ENCODE measurements around the gene THSD4.

Gene THSD4

DNA sequence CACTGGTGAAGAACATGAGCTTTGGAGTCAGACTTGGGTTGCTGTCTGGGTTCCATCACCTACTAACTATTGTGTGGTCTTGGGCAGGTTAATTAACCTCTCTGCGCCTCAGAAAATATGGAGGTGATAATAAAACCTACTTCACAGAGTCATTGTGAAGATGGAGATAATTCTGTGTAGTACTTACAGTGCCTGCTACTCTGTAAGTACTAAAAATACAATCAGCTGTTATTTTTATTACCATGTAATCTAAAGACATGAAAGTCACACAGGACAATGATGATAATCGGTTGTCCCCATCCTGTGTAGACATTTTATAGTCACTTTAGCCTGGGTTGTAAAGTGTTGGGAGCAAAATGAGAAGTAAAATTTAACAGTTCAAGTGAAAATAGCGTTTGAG, 334.1 kb downstream of the THSD4 start:
- Histone ChIP-seq H3K4me2 (ENCODE audit: low read length) (no peak overlapping the region), H3K4me1 (ENCODE audit: control insufficient read depth, insufficient read depth, low read length) (peaks cover 34% of the 10 kb centered on the region), H3K36me3 (ENCODE audit: insufficient read depth, low read length) (no peaks in the 10 kb centered on the region), H3K9ac (ENCODE audit: low read depth, low read length) (no peak overlapping the region), H3K4me3 (ENCODE audit: low read length) (no peak overlapping the region), H3K9me3 (replicated peaks; ENCODE audit: low read length) (no peaks in the 10 kb centered on the region), H3K27me3 (ENCODE audit: control insufficient read depth, insufficient read depth, low read length) (no peaks in the 10 kb centered on the region)

GRCh38 chr15:71449956-71450355, 334.7 kb downstream of the THSD4 start:
- Histone ChIP-seq H3K4me1 (ENCODE audit: control insufficient read depth, insufficient read depth, low read length) (peaks cover 28% of the 10 kb centered on the region), H3K27me3 (ENCODE audit: control insufficient read depth, insufficient read depth, low read length) (no peaks in the 10 kb centered on the region), H3K4me2 (ENCODE audit: low read length) (no peak overlapping the region), H3K4me3 (ENCODE audit: low read length) (no peak overlapping the region), H3K9me3 (replicated peaks; ENCODE audit: low read length) (no peaks in the 10 kb centered on the region), H3K36me3 (ENCODE audit: insufficient read depth, low read length) (no peaks in the 10 kb centered on the region), H3K9ac (ENCODE audit: low read depth, low read length) (no peak overlapping the region)

- Histone ChIP-seq H3K27me3 (ENCODE audit: control insufficient read depth, insufficient read depth, low read length) (no peaks in the 10 kb centered on the region), H3K9me3 (replicated peaks; ENCODE audit: low read length) (no peaks in the 10 kb centered on the region), H3K4me1 (ENCODE audit: control insufficient read depth, insufficient read depth, low read length) (peaks cover 19% of the 10 kb centered on the region), H3K36me3 (ENCODE audit: insufficient read depth, low read length) (no peaks in the 10 kb centered on the region), H3K9ac (ENCODE audit: low read depth, low read length) (no peak overlapping the region), H3K4me2 (ENCODE audit: low read length) (no peak overlapping the region), H3K4me3 (ENCODE audit: low read length) (no peak overlapping the region)
Observed at GRCh38 chr15:71451130-71451529, 335.9 kb downstream of the THSD4 start.

- H3K9ac ChIP-seq (ENCODE audit: low read depth, low read length) = no peak overlapping the region
- H3K4me2 ChIP-seq (ENCODE audit: low read length) = no peak overlapping the region
- H3K4me1 ChIP-seq (ENCODE audit: control insufficient read depth, insufficient read depth, low read length) = peaks cover 6% of the 10 kb centered on the region
- no peaks in the 10 kb centered on the region for H3K9me3 ChIP-seq (replicated peaks; ENCODE audit: low read length)
- H3K36me3 ChIP-seq (ENCODE audit: insufficient read depth, low read length) = no peaks in the 10 kb centered on the region
- no peaks in the 10 kb centered on the region for H3K27me3 ChIP-seq (ENCODE audit: control insufficient read depth, insufficient read depth, low read length)
- no peak overlapping the region for H3K4me3 ChIP-seq (ENCODE audit: low read length)
Observed at GRCh38 chr15:71452893-71453292, 337.6 kb downstream of the THSD4 start.

GRCh38 chr15:71454462-71454996, 339.3 kb downstream of the THSD4 start:
- H3K4me1 ChIP-seq (ENCODE audit: control insufficient read depth, insufficient read depth, low read length) = no peaks in the 10 kb centered on the region
- H3K36me3 ChIP-seq (ENCODE audit: insufficient read depth, low read length) = no peaks in the 10 kb centered on the region
- no peaks in the 10 kb centered on the region for H3K9me3 ChIP-seq (replicated peaks; ENCODE audit: low read length)
- H3K4me2 ChIP-seq (ENCODE audit: low read length) = no peak overlapping the region
- H3K9ac ChIP-seq (ENCODE audit: low read depth, low read length) = no peak overlapping the region
- no peaks in the 10 kb centered on the region for H3K27me3 ChIP-seq (ENCODE audit: control insufficient read depth, insufficient read depth, low read length)
- no peak overlapping the region for H3K4me3 ChIP-seq (ENCODE audit: low read length)

- no peak overlapping the region for H3K9ac ChIP-seq (ENCODE audit: low read depth, low read length)
- no peaks in the 10 kb centered on the region for H3K4me1 ChIP-seq (ENCODE audit: control insufficient read depth, insufficient read depth, low read length)
- H3K27me3 ChIP-seq (ENCODE audit: control insufficient read depth, insufficient read depth, low read length) = no peaks in the 10 kb centered on the region
- H3K4me3 ChIP-seq (ENCODE audit: low read length) = no peak overlapping the region
- no peak overlapping the region for H3K4me2 ChIP-seq (ENCODE audit: low read length)
- H3K36me3 ChIP-seq (ENCODE audit: insufficient read depth, low read length) = no peaks in the 10 kb centered on the region
- no peaks in the 10 kb centered on the region for H3K9me3 ChIP-seq (replicated peaks; ENCODE audit: low read length)
Observed at GRCh38 chr15:71455107-71455506, 339.8 kb downstream of the THSD4 start.

DNA sequence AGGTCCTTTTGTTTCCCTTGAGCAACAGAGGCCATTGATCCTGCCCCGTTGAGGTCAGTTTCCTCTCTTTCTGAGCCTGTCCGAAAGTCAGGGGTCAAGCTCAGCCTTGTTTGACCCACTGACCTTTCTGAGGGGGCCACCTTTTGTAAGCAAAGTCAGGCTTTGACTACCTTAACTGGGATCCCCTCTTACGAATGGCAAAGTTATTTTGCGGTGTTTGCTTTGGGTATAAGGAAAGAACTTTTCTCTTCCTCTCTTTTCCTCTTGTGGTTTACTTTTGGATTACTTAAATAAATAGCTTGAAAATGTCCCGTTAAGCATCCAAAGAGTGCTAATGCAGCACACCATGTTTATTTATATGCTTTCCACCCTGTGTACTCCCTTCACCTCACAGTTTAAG, 340.6 kb downstream of the THSD4 start:
- H3K4me3 ChIP-seq (ENCODE audit: low read length) = no peak overlapping the region
- no peaks in the 10 kb centered on the region for H3K9me3 ChIP-seq (replicated peaks; ENCODE audit: low read length)
- H3K27me3 ChIP-seq (ENCODE audit: control insufficient read depth, insufficient read depth, low read length) = no peaks in the 10 kb centered on the region
- H3K4me2 ChIP-seq (ENCODE audit: low read length) = no peak overlapping the region
- no peaks in the 10 kb centered on the region for H3K4me1 ChIP-seq (ENCODE audit: control insufficient read depth, insufficient read depth, low read length)
- H3K9ac ChIP-seq (ENCODE audit: low read depth, low read length) = no peak overlapping the region
- no peaks in the 10 kb centered on the region for H3K36me3 ChIP-seq (ENCODE audit: insufficient read depth, low read length)

- H3K27me3 ChIP-seq (ENCODE audit: control insufficient read depth, insufficient read depth, low read length) = no peaks in the 10 kb centered on the region
- no peak overlapping the region for H3K4me3 ChIP-seq (ENCODE audit: low read length)
- H3K9me3 ChIP-seq (replicated peaks; ENCODE audit: low read length) = no peaks in the 10 kb centered on the region
- no peaks in the 10 kb centered on the region for H3K4me1 ChIP-seq (ENCODE audit: control insufficient read depth, insufficient read depth, low read length)
- H3K36me3 ChIP-seq (ENCODE audit: insufficient read depth, low read length) = no peaks in the 10 kb centered on the region
- H3K9ac ChIP-seq (ENCODE audit: low read depth, low read length) = no peak overlapping the region
- no peak overlapping the region for H3K4me2 ChIP-seq (ENCODE audit: low read length)
Observed at GRCh38 chr15:71456362-71456761, 341.1 kb downstream of the THSD4 start.

DNA sequence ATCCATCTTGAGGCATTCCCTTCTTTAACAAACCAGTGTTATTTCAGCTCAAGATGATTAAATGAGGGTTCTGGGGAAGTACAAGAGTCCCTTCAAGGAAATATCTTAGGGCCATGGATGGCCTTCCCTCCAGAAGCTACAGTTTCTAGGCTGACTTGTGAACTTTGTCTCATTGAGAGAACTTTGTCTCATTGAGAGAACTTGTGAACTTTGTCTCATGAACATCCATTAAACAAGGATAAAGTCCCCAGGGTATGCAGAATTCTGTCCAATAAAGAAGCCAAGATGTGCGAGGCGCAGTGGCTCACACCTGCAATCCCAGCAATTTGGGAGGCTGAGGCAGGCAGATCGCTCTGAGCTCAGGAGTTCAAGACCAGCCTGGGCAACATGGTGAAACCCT, 341.5 kb downstream of the THSD4 start:
- H3K4me2 ChIP-seq (ENCODE audit: low read length) = no peak overlapping the region
- no peaks in the 10 kb centered on the region for H3K36me3 ChIP-seq (ENCODE audit: insufficient read depth, low read length)
- H3K4me3 ChIP-seq (ENCODE audit: low read length) = no peak overlapping the region
- no peaks in the 10 kb centered on the region for H3K4me1 ChIP-seq (ENCODE audit: control insufficient read depth, insufficient read depth, low read length)
- H3K27me3 ChIP-seq (ENCODE audit: control insufficient read depth, insufficient read depth, low read length) = no peaks in the 10 kb centered on the region
- H3K9me3 ChIP-seq (replicated peaks; ENCODE audit: low read length) = no peaks in the 10 kb centered on the region
- no peak overlapping the region for H3K9ac ChIP-seq (ENCODE audit: low read depth, low read length)

DNA sequence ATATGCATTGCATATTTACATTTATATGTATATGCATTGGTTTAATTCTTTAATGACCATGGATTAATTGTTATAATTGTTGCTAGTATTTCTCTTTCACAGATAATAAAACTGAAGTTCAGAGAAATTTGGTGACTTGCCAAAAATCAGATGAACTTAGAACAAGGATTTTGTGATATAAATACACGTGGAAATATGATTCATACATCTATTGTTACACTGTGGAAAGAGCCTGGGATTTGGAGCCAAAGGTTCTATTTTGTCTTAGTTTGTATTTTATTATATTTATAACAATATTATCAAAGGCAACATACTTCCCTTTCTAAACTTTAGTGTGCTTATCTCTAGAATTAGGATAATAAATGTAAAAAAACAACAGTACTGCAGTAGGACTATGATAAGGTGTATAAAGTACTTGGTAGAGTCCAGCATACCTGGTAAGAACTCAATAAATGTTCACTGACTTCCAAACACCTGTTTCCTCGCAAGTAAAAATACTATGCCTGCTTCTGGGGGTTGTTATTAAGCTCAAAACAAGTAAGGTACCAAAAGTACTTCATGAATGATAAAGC, 342.9 kb downstream of the THSD4 start:
- no peak overlapping the region for H3K9ac ChIP-seq (ENCODE audit: low read depth, low read length)
- no peaks in the 10 kb centered on the region for H3K27me3 ChIP-seq (ENCODE audit: control insufficient read depth, insufficient read depth, low read length)
- no peaks in the 10 kb centered on the region for H3K9me3 ChIP-seq (replicated peaks; ENCODE audit: low read length)
- H3K4me2 ChIP-seq (ENCODE audit: low read length) = no peak overlapping the region
- no peaks in the 10 kb centered on the region for H3K4me1 ChIP-seq (ENCODE audit: control insufficient read depth, insufficient read depth, low read length)
- no peak overlapping the region for H3K4me3 ChIP-seq (ENCODE audit: low read length)
- H3K36me3 ChIP-seq (ENCODE audit: insufficient read depth, low read length) = no peaks in the 10 kb centered on the region

GRCh38 chr15:71461748-71462147, 346.5 kb downstream of the THSD4 start:
- Histone ChIP-seq H3K9ac (ENCODE audit: low read depth, low read length) (no peak overlapping the region), H3K9me3 (replicated peaks; ENCODE audit: low read length) (no peaks in the 10 kb centered on the region)

DNA sequence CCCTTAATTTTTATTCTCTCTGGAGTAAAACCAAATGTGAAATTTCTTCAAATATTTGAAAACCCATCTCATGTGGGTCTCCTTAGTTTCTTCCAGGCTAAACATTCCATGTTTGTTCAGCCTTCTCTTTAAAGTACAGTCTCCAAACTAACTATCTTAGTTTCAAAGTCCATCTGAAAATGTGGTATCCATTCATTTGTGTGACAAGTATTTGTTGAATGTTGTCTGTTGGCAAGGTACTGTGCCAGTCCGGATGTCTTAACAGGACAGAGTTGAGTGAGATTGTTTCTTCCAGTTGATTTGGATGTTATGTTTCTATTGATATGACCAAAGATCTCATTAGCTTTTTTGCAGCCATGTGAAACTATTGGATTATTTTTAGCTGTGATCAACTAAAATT, 347.4 kb downstream of the THSD4 start:
- Histone ChIP-seq H3K9me3 (replicated peaks; ENCODE audit: low read length) (no peaks in the 10 kb centered on the region), H3K4me1 (ENCODE audit: control insufficient read depth, insufficient read depth, low read length) (no peaks in the 10 kb centered on the region), H3K4me3 (ENCODE audit: low read length) (no peak overlapping the region), H3K27me3 (ENCODE audit: control insufficient read depth, insufficient read depth, low read length) (no peaks in the 10 kb centered on the region), H3K4me2 (ENCODE audit: low read length) (no peak overlapping the region), H3K36me3 (ENCODE audit: insufficient read depth, low read length) (peaks cover 3% of the 10 kb centered on the region), H3K9ac (ENCODE audit: low read depth, low read length) (no peak overlapping the region)

More at GRCh38 chr15:71461748-71462147, 346.5 kb downstream of the THSD4 start:
- Histone ChIP-seq H3K4me3 (ENCODE audit: low read length) (no peak overlapping the region), H3K4me2 (ENCODE audit: low read length) (no peak overlapping the region), H3K36me3 (ENCODE audit: insufficient read depth, low read length) (no peaks in the 10 kb centered on the region), H3K27me3 (ENCODE audit: control insufficient read depth, insufficient read depth, low read length) (no peaks in the 10 kb centered on the region), H3K4me1 (ENCODE audit: control insufficient read depth, insufficient read depth, low read length) (no peaks in the 10 kb centered on the region)

All from skeletal muscle satellite cell (primary cell).